ENCODE results near the gene TOE1.

TOE1 gene

GRCh38 chr1:45326627-45327623, 13.0 kb upstream of the TOE1 start, which contains the start of gene HPDL:
TSS of gene HPDL (plus strand) at chr1:45326895. CDS start at chr1:45327149, 254 bp downstream.
- DNase-seq (ENCODE audit: low read depth, low spot score): peak; percentile 95

DNA sequence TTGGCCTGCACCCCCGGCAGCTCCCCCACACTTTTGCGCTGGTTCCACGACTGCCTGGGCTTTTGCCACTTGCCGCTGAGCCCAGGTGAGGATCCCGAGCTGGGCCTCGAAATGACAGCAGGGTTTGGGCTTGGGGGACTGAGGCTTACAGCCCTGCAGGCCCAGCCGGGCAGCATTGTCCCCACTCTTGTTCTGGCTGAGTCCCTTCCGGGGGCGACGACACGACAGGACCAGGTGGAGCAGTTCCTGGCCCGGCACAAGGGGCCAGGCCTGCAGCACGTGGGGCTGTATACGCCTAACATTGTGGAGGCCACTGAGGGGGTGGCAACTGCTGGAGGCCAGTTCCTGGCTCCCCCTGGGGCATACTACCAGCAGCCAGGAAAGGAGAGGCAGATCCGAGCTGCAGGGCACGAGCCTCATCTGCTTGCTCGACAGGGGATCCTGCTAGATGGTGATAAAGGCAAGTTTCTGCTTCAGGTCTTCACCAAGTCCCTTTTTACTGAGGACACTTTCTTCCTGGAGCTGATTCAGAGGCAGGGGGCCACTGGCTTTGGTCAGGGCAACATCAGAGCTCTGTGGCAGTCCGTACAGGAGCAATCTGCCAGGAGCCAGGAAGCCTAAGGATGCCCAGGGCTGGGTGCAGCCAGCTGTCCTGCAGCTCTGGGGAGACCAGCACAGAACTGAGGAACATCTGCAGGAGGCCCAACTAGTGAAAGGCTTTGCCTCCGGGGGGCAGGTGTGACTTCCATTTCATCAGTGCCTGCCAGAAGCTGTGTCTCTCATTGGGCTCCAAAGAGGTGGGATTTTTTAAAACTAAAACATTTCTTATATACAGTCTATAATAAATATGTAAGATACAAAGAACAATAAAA, 12.1 kb upstream of the TOE1 start:
- peak; percentile 71 for DNase-seq (ENCODE audit: low read depth, low spot score)

- peak; percentile 91 for DNase-seq (ENCODE audit: low read depth, low spot score)
These were observed 11.3 kb upstream of the TOE1 start for GRCh38 chr1:45328680-45329079.

- DNase-seq (ENCODE audit: low read depth, low spot score): peak; percentile 99
These were observed 10.5 kb upstream of the TOE1 start for GRCh38 chr1:45329445-45329844.

DNA sequence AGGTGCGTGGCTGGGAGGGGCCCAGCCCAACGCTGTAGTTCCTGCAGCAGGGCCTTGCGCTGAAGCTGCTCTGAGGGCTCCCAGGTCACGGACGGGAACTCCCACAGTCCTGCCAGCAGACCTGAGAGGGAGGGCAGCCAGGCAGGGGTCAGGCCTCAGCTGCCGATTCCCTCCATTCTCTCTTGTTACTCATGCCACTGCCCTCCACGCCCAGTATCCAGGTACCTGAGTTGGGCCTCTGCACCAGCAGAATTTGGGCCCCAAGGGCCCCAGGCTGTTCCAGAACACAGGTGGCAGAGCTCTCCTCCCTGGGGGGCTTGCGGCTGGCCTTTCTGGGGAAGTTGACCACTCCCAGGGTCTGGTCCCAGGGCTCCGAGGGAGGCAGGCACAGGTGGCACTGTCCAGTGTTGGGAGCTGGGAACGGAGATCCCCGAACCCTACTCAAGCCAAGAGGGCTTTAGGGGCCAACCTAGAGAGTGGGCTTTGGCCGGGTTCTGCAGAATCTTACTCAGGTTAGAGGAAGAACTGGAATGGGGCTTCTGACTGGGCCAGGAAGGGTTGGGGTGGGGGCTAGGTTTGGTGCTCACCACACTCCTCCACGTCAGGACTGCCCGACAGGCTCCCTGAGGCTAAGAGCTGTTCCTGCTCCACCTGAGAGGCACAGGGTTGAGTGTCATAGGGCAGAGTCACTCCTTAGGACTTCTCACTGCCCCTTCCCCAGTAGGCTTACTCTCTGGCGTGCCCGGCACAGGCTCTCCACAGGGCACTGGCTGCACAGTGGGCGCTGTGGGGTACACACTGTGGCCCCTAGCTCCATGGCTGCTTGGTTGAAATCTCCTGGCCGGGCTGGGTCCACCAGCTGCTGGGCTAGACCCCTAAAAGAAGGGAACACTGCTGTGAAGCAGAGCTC, 8.3 kb upstream of the TOE1 start:
- no peak for DNase-seq (ENCODE audit: low read depth, low spot score)

DNA sequence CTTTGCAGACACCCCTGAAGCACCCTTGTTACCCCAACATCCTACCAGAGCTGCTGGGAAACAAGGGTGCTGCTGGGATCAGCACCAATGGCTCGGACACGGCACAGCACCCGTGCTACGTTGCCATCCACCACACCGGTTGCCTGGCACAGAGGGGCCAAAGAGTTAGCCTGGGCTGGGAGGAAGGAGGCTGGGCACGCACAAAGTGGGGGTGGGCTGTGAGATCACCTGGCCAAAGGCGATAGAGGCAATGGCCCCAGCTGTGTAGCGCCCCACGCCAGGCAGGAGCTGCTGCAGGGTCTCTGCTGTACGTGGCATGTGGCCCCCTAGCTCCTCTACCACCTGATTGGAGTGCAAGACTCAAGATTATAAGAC, 7.6 kb upstream of the TOE1 start:
- no peak for DNase-seq (ENCODE audit: low read depth, low spot score)

DNA sequence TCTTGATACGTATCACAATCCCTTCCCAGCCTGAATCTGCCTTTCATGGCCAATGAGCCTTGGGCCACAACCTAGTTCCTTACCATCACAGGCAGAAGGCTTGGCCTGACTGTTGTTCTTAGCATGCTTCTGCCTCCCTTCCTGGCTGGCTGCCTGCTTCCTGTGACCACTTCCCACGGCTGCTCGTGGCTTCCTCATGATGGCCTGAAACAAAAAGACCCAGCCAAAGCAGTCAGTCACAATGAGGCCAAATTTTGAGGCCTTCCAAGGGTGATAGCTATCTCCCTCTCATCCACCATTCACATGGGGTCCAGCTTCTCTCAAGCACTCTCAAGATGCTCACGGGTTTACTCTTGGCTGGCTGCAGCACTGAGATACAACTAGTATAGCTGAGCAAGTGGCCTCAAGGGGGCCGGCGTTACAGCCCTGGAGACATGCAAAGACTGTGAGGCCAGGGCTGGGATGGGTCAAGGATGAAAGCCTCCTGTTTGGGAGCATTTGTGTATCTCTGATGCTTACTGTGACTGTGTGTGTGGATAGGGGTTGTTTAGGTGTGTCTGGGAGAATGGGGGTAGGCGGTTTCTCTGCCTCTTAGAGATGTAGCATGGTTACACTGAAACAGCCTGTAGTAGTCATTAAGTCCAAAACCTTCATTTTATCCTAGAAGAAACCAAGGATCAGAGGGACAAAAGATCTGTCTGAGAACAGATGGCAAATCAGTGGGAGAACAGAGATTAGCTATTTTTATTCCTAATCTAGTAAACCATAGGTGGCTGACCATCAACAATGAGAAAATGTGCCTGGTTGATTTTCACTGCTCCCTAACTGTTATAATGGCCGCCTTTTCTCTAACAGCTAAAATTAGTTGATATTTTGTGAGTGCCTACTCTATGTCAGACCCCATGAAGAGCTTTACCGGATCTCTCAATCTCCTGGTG, 5.4 kb upstream of the TOE1 start:
- DNase-seq (ENCODE audit: low read depth, low spot score): peak; percentile 62

GRCh38 chr1:45335855-45336324, 4.1 kb upstream of the TOE1 start:
- DNase-seq (ENCODE audit: low read depth, low spot score): peak; percentile 44

- no peak for DNase-seq (ENCODE audit: low read depth, low spot score)
These were observed 2.2 kb upstream of the TOE1 start for GRCh38 chr1:45337630-45338325.

DNA sequence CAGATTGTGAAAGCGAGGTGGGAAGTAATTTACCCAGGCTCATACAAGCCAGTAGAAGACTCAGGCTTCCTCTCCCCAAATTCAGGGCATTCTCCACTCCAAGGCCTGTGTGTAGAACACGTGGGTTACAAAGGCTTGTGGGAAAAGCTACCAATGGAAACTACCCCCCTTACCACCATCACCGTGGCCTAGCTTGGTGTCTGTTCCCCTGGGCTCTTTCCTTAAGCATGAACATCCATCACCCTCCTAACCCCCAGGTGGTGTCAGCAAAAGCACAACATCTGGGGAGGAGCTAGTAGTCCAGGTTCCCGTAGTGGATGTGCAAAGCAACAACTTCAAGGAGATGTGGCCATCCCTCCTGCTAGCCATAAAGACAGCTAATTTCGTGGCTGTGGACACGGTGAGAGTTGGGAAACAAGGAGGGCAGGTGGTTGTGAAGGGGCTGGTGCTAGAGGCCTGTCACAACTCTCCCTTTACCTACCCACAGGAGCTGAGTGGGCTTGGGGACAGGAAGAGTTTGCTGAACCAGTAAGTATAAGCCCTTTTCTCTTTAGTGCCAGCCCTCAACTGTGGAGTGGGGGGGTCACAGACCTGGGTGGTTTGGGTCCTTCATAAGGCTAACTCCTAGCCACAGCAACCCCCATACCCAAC, 971 bp downstream of the TOE1 start:
- no peak for DNase-seq (ENCODE audit: low read depth, low spot score)

GRCh38 chr1:45344499-45344898, 4.5 kb downstream of the TOE1 start:
- DNase-seq (ENCODE audit: low read depth, low spot score): no peak

- no peak for DNase-seq (ENCODE audit: low read depth, low spot score)
These were observed 5.0 kb downstream of the TOE1 start for GRCh38 chr1:45345014-45345413.

GRCh38 chr1:45346473-45346872, 6.5 kb downstream of the TOE1 start:
- DNase-seq (ENCODE audit: low read depth, low spot score): no peak

DNA sequence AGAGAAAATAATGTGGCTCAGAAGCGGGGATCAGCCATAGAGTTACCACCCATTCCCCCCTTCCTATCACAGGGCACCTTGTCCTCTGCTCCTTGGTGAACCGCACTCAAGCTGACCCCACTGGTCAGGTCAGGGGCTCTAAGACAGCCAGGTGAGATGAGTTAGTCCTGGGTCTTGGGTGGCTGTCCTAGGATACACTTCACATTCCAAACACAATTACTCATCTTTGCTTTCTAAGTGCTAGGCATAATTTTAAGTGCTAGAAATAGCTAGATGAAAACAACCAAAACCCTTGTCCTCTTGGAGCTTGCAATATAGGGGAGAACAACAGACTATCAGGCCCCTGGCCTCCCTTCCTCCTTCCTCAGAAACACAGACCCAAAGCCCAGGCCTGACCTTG, 8.1 kb downstream of the TOE1 start:
- DNase-seq (ENCODE audit: low read depth, low spot score): no peak

DNA sequence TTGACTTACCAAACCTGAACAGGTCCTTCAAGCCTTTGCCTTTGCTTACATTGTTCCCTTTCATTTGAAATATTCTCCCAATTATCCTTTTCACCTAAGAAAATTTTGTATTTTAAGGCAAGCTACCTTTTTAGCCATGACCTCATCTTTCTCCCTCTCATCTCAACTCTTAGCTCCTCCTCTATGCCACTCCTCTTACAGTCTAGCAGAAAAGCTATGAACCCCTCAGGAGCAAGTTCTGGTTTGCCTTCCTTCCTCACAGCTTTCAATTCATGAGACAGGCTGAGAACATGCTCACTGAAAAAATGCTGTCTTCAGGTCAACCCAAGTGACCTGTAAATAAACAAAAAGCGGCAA, 8.6 kb downstream of the TOE1 start:
- no peak for DNase-seq (ENCODE audit: low read depth, low spot score)

DNA sequence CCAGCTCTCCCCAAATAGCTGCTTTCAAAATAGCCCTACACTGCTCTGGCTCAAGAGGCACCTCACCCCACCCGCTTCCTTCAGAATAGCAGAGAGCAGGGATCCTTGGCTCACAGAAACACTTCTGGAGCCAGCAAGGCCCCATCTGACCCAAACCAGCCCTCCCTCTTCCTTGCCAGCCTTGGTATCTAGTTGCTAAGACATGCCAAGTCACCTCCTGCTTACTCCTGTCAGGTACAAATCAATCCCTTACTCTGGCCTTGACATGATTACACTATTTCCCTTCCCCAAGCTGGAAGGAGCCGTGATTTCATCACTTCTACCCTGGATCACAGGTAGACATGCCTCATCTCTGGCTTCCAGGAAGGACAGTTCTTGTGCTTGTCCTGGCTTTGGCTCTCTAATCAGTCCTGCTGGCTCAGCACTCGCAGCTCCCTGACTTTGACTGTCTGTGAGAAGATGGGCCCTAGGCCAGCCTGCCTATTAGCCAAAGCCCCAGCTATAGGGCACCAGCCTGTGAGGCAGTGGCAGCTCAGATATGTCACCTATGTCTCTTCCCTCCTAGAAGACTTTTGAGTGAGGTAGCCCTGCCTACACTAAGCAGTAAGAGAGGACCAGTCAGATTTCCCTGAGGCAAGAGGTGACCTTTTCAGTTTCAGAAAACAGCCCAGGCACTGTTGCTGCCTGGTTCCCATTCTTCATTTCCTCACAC, 9.2 kb downstream of the TOE1 start:
- DNase-seq (ENCODE audit: low read depth, low spot score): peak; percentile 58

- DNase-seq (ENCODE audit: low read depth, low spot score): no peak
These were observed 11.5 kb downstream of the TOE1 start for GRCh38 chr1:45351508-45351907.

- DNase-seq (ENCODE audit: low read depth, low spot score): no peak
These were observed 13.7 kb downstream of the TOE1 start for GRCh38 chr1:45353685-45354084.

All from ELF-1 (cell line).